GM21526 (cell line): ENCODE results near the gene ELAPOR1.

Experiments used
- ATAC-seq: cut with Tn5 transposase; IDR thresholded peaks from one replicate; pipeline ENCODE4 v1.9.1; 2021; ENCODE audit warnings: moderate library complexity; ENCODE audit not compliant: unreplicated experiment, low FRiP score

Gene ELAPOR1

DNA sequence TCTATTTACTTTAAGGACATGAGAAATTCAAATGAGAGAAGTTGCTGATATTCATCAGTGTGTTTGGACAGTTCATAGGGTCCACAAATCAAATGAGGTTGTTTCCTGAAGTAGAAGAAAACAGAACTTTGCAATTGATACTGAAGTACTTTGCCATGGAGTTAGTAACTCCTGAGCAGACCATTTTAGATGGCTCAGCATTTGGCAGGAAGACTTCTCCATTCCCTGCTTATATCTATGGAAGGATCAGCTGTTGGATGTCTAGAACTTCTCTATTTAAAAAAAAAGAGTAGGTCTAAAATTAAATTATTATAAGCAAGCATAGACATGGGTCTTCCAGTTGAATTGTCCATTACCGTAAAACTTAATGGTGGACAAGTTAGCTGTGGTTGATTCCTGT lies 18.3 kb upstream of the ELAPOR1 start:
- no peak for ATAC-seq

- no peak for ATAC-seq
These were observed 17.8 kb upstream of the ELAPOR1 start for GRCh38 chr1:109096120-109096519.

DNA sequence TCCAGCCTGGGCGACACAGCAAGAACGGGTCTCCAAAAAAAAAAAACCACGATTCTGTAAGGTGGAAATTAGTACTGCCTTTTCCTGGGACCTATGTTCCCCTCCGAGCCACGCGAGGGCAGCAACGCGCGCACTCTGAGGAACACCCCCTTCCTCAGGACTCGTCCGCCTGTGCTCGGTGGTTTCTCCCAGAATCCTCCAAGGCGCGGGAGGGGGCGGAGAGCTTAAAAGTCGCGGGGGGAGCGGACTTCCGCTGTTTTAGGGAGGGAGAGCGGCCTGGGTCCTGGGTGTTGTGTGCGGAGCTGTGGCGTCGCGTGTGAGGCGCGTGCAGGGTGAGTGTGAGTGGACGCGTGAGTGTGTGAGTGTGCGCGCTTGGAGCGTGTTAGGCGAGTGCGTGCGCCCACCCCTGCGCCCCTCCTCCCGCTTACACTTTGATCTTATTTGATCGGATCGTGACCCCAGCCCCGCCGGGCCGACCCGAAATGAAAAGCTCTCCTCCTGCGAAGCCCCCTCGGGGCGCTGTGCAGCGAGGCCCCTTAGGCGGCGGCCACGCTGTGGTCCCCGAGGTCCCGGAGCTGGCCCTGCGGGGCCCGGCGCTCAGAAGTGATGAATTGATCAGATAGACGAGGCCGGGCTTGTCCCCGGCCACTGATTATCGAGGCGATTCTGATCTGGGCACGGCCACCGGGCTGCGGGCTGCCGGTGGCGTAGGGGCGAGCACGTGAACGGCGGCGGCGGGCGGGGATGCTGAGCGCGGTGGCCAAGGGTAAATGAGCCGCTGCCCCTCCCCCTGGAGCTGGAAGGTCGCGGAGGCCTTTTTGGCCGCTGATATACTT lies 13.8 kb upstream of the ELAPOR1 start:
- ATAC-seq = peak; percentile 85

GRCh38 chr1:109104364-109105151 lies 9.4 kb upstream of the ELAPOR1 start:
- no peak for ATAC-seq

DNA sequence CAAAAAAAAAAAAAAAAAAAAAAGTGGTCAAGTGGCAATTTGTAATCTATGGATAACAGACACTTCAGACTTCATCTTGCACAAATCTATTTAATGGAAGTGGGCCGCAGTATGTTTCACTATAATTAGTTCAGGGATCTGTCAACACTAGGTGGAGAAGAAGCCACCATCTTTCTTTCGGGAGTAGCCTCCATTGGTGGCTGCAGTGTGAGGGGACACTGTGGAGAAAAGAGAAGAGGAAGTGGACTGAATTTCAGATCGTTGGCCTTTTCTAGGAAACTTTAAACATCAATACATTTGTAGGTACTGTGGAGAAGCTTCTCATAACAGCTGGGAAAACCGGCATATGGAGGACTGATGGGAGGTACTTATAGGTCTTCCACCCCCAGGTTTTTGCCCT lies 8.0 kb upstream of the ELAPOR1 start:
- ATAC-seq = no peak

DNA sequence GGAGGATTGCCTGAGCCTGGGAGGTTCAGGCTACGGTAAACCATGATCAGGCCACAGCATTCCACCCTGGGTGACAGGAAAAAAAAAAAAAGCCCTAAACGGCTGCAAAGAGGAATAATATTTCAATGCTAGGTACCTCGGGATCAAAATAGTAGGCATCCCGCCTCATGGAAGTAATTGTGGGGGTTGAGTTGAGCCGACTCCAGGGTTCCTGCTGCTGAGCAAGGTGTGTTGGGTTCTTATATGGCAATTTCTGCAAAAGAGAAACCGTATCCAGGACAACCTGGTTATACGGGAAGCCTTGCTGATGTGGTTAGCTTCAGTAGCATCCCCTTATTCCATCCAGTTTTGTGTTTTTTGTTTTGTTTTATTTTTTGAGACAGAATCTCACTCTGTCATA lies 6.1 kb upstream of the ELAPOR1 start:
- ATAC-seq = no peak

GRCh38 chr1:109109906-109110305 lies 4.0 kb upstream of the ELAPOR1 start:
- no peak for ATAC-seq

GRCh38 chr1:109111386-109112055 lies 2.4 kb upstream of the ELAPOR1 start:
- ATAC-seq = no peak

GRCh38 chr1:109112056-109112651 lies 1.8 kb upstream of the ELAPOR1 start:
- ATAC-seq = peak; percentile 11

DNA sequence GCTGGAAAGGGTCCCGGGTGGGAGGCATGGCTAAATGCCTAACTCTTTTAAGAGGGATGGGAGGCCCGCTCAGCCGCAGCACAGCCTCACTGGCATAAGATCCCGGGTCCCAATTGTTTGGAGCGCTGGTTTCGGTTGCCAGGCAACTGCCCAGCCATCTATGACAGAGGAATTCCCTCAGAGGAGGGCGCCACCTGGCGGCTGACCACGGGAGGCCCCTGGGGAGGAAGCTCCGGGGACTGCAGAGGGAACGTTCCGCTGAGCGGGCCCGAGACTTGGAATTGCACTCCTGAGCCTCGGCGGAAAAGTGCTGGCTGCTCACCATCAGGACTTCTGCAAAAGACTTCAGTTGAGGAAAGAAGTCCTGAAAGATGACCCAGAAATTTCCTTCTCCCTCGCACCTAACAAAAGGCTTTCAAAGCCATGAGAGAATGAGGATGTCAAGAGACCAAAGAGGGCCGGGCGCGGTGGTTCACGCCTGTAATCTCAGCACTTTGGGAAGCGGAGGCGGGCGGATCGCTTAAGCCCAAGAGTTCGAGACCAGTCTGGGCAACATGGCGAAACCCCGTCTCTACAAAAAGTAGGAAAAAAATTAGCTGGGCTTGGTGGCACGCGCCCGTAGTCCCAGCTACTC lies 1.1 kb upstream of the ELAPOR1 start:
- peak; percentile 60 for ATAC-seq

GRCh38 chr1:109114342-109114674 lies 393 bp downstream of the ELAPOR1 start:
- no peak for ATAC-seq

DNA sequence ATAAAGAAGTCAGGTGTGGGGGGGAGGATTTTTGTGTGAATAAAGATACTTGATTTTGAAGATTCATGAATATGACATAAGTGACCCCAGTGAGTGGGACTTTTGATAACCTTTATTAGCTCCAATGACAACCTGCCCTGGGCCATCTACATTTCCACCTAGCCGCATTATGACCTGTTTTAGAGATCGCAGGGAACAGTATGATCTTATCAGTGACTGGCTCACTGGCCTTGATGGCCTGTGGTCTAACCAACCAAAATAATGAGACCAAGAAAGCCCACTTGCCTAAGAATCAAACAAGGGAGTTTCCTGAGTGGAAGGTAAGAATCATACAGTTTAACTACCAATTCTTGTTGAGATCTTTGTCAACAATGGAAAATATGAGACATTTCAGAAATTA lies 1.8 kb downstream of the ELAPOR1 start:
- no peak for ATAC-seq

DNA sequence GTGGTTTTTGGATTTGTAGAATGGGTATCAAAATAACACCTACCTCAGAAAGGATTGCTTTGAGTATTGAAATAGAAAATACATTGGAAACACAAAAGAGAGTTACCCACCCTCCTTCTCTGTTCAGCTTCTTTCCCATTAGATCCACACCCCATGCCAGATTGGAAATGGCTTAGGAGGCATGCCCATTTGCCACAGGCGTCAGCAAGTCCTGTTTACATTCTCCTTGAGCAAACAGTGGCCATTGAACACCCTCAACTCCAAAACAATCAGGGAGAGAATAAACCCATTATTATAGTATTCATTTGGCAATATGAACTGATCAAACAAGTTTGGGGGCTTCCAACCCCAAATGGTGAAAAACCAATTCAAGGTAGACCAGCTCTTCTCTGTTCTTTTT lies 2.4 kb downstream of the ELAPOR1 start:
- no peak for ATAC-seq

GRCh38 chr1:109118089-109118488 lies 4.2 kb downstream of the ELAPOR1 start:
- ATAC-seq = no peak

DNA sequence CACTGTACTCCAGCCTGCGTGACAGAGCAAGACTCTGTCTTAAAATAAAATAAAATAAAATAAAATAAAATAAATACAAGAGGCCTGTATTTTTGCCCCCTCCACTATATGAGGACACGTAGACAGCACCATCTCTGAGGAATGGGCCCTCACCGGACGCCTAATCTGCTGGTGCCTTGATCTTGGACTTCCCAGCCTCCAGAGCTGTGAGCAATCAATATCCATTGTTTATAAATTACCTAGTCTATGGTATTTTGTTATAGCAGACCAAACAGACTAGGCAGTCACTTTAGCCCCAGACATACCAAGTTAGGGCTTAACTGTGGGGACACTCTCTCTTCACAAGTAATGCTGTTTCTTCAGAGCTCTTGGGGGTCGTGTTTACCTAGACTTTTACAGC lies 6.4 kb downstream of the ELAPOR1 start:
- ATAC-seq = no peak

- no peak for ATAC-seq
These were observed 17.1 kb downstream of the ELAPOR1 start for GRCh38 chr1:109131059-109131458.

DNA sequence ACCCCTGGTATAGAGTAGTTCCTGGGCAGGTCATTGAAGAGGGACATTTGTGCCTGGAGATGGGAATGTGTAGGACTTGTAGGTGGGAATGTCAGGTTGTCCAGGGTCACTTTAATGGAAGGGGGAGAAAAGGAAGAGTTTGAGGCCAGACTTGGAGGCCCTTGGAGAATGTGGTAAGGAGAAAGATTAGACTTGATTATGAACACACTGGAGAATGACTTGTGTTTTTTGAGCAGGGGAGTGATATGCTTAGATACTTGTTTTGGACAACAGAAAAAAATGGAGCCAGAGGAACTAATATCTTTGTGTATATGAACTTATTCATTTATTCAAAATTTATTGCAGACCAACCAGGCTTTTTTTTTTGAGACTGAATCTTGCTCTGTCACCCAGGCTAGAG lies 17.9 kb downstream of the ELAPOR1 start:
- ATAC-seq = no peak

DNA sequence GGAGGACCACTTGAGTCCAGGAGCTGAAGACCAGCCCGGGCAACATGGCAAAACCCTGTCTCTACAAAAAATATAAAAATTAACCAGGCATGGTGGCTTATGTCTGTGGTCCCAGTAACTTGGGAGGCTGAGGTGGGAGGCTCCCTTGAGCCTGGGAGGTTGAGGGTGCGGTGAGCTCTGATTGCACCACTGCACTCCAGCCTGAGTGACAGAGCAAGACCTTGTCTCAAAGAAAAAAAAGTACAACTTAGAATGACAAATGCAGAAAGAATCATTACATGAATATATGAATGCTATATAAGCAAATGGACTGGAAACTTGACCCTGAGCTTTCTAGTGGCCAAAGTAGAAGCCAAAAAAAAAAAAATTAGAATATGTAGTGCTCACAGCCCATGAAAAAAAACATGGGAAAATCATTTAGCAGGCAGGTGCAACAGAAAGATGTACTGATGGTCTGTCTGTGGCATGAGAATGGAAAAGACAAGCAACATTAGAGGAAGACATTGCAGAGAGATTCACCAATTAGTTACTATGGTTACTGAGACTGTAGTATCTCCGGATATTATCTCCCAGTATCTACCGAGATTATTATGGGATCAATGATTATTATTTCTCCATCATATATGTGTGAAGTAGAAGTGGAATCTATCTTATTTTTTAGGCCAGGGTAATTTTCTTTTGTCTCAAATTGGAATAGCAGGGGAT lies 19.2 kb downstream of the ELAPOR1 start:
- ATAC-seq = no peak

DNA sequence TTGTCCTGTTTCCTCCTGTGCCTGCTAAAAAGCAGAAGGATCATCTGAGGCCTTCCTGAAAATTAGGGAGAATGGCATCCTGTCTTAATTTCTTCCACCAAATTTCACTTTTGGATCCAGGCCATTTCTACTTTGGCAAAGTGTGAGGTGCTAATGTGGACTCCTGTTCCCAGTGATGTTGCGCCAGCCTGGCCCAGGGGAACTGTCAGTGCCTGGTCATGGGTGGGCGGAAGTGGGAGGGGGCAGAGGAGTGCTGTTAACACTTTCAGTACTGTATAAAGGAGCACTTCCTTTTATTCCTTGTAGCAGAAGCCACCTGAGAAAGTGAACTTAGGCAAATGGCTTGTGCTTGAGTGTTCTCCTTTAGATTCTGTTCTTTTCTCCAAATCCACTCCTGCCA lies 19.9 kb downstream of the ELAPOR1 start:
- ATAC-seq = no peak

DNA sequence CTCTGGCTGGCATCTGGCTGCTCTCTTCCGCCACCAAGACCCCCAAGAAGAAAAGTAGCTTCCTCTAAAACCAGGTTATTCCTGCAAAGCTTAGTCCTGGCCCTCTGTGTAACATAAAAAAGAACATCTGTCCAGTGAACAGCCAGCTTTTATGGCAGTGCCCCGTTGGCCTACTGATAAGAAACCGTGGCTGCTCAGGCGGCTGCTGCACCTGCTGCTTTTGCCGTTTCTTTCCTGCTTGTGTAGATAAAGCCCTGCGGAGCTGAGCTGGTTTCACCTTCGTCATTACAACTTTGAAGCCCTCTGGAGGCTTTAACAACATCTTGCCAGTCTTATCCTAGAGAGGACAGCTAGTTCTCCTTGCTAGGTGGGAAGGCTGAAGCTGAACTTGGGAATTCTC lies 20.5 kb downstream of the ELAPOR1 start:
- ATAC-seq = no peak
